Right lobe of liver (tissue), 6 donors: ENCODE measurements around the gene DDX41. TPM values are rescaled to one million over a fixed set of nuclear protein-coding genes. Genes with fewer than 3 reads are reported as not detected.
A peak's percentile ranks its signal among the peaks of the same experiment; 100 is the strongest.

Source experiments
- ATAC-seq, 4 donors: fragments of 200-7000 bp; cut with Tn5 transposase; one replicate each; pipeline ENCODE4 v1.9.1; 2020; ENCODE audit warnings: mild to moderate bottlenecking in 4 of 4, moderate library complexity in 4 of 4
- DNase-seq, 3 donors: peaks; one replicate each; pipeline ENCODE4 v3.0.0-alpha.2; 2020
- H3K27ac ChIP-seq, 3 donors: fragments of 200-600 bp; one replicate each; pipeline ENCODE4 v1.8.0; 2022
- H3K27me3 ChIP-seq, 2 donors: fragments of 200-600 bp; one replicate each; pipeline ENCODE4 v1.8.0; 2022
- H3K36me3 ChIP-seq, 4 donors: fragments of 200-600 bp; sonication (generic) in 1 of 4; one replicate each; pipeline versions ENCODE4 v1.5.1 to v1.8.0; 2017 to 2022; ENCODE audit warnings: control low read depth in 1 of 4
- H3K4me1 ChIP-seq, 4 donors: fragments of 200-600 bp; sonication (generic) in 1 of 4; one replicate each; pipeline versions ENCODE4 v1.5.1 to v1.8.0; 2017 to 2022; ENCODE audit warnings: control low read depth in 1 of 4
- H3K4me3 ChIP-seq, 3 donors: fragments of 200-600 bp; one replicate each; pipeline ENCODE4 v1.8.0; 2022
- H3K9me3 ChIP-seq, 4 donors: fragments of 200-600 bp; sonication (generic) in 1 of 4; one replicate each; pipeline versions ENCODE4 v1.5.1 to v1.8.0; 2017 to 2022; ENCODE audit warnings: control low read depth in 1 of 4
- CTCF ChIP-seq, 4 donors: fragments of 200-600 bp in 3 of 4; fragments of 450-650 bp in 1 of 4; IDR thresholded peaks; one replicate each; pipeline versions ENCODE4 v1.5.1 to v1.8.0; 2016 to 2022; ENCODE audit warnings: antibody characterized with exemption in 4 of 4, mild to moderate bottlenecking in 2 of 4
- POLR2A ChIP-seq: fragments of 450-650 bp; IDR thresholded peaks from one replicate; pipeline ENCODE4 v1.6.1; 2017; ENCODE audit warnings: antibody characterized with exemption, mild to moderate bottlenecking
- WGBS: methylation state at CpG from one replicate; pipeline ENCODE4 v1.1.6; 2018; ENCODE audit warnings: low coverage, low lambda C conversion rate; ENCODE audit not compliant: insufficient coverage; ENCODE audit errors: missing lambda C conversion rate; 5-methylcytosine and 5-hydroxymethylcytosine counted together
- intact Hi-C, 2 donors: fragments of 100-400 bp; cut with DNase I; formaldehyde crosslinking; loops; one replicate each; pipeline versions ENCODE4 v1.11.2 to v1.14.1; 2022
- total RNA-seq, 6 experiments: library from RNA; depleted of rRNA in 2 of 6; stranded (reverse); fragments of >200 nt in 2 of 6; fragmentation: NEBNext Ultra II Directional in 3 of 6; extraction: Animal tissue kit (Norgen Biotek cat#: 25700) in 3 of 6; gene quantifications; one replicate each; pipeline versions ENCODE4 v1.1.0 to v1.2.4, GENCODE V29; 2016 to 2023
- donor health status: DM: no; HTN: yes; CAD: no.
- donor health status: DM: no; HTN: no; CAD: no.
- donor health status: DM: no; HTN: no; CAD: no.
- donor health status: DM: no; HTN: yes; CAD: no.
- donor health status: DM: no; HTN: yes; CAD: no.

Gene DDX41
- total RNA-seq, 6 experiments from 2014 or later, result 35.1 to 64.8 (median 47.9) TPM

GRCh38 chr5:177508837-177509236 is 7.9 kb downstream of the DDX41 start:
- no peak for TF ChIP-seq POLR2A
- TF ChIP-seq CTCF (IDR thresholded peaks at IDR 0.05), result no peak
- H3K9me3 ChIP-seq, result no peaks in the 10 kb centered on the region
- peaks cover 0 to 27% (median 8%) of the 10 kb centered on the region in 4 donors for H3K36me3 ChIP-seq
- ATAC-seq (peak; percentile 3 to 21 (median 15)), DNase-seq (peak in 1 of 3 donors; percentile 59)
- H3K4me3 ChIP-seq, result peak overlapping the region; percentile 5 to 35 (median 20)
- H3K4me1 ChIP-seq, result no peaks in the 10 kb centered on the region
- 60% methylated on average over 2 of the region's 8 CpGs for WGBS
- intact Hi-C loops, result no loop called here
- no peaks in the 10 kb centered on the region for H3K27me3 ChIP-seq
- peak overlapping the region; percentile 50 to 88 (median 71) for H3K27ac ChIP-seq

GRCh38 chr5:177508221-177508611 is 8.5 kb downstream of the DDX41 start:
- Histone ChIP-seq H3K4me3 (peak overlapping the region in 2 of 3 donors; percentile 20 to 35), H3K9me3 (no peaks in the 10 kb centered on the region), H3K27me3 (no peaks in the 10 kb centered on the region), H3K27ac (peak overlapping the region in 2 of 3 donors; percentile 71 to 88), H3K36me3 (peaks cover 0 to 25% (median 6%) of the 10 kb centered on the region in 4 donors), H3K4me1 (no peaks in the 10 kb centered on the region)
- TF ChIP-seq POLR2A (no peak), CTCF (IDR thresholded peaks at IDR 0.05) (no peak)
- intact Hi-C loops, result no loop called here
- DNase-seq, result peak in 1 of 3 donors; percentile 60
- ATAC-seq, result peak; percentile 3 to 18 (median 6)
- WGBS, result no CpG with 5 or more reads among the region's 26 CpGs

- H3K4me1 ChIP-seq, result no peaks in the 10 kb centered on the region
- intact Hi-C loops, result no loop called here
- no peaks in the 10 kb centered on the region for H3K9me3 ChIP-seq
- peak in 3 of 4 donors; percentile 5 to 22 (median 7) for ATAC-seq
- peaks cover 0 to 20% (median 4%) of the 10 kb centered on the region in 4 donors for H3K36me3 ChIP-seq
- WGBS, result 72% methylated on average over 12 of the region's 17 CpGs
- H3K27ac ChIP-seq, result peak overlapping the region in 2 of 3 donors; percentile 71 to 88
- no peaks in the 10 kb centered on the region for H3K27me3 ChIP-seq
- TF ChIP-seq CTCF (IDR thresholded peaks at IDR 0.05), result no peak
- no peak for TF ChIP-seq POLR2A
- no peak for DNase-seq
- peak overlapping the region in 2 of 3 donors; percentile 20 to 35 for H3K4me3 ChIP-seq
These were observed 9.1 kb downstream of the DDX41 start for GRCh38 chr5:177507596-177508220.

GRCh38 chr5:177507165-177507564 is 9.6 kb downstream of the DDX41 start:
- ATAC-seq (no peak), DNase-seq (no peak)
- Histone ChIP-seq H3K4me1 (no peaks in the 10 kb centered on the region), H3K9me3 (no peaks in the 10 kb centered on the region), H3K36me3 (peaks cover 0 to 14% (median 4%) of the 10 kb centered on the region in 4 donors), H3K27ac (no peak overlapping the region), H3K4me3 (no peak overlapping the region), H3K27me3 (no peaks in the 10 kb centered on the region)
- intact Hi-C loops, result no loop called here
- TF ChIP-seq POLR2A, result no peak
- TF ChIP-seq CTCF (IDR thresholded peaks at IDR 0.05), result peak in 1 of 4 donors; percentile 7
- 76% methylated on average over 8 of the region's 9 CpGs for WGBS
